IMR-90 (cell line): Measurements from ENCODE around the gene PEX19. TPM values are rescaled to one million over a fixed set of nuclear protein-coding genes. Genes with fewer than 3 reads are reported as not detected.
A peak's percentile ranks its signal among the peaks of the same experiment; 100 is the strongest.

ENCODE experiments used
- ATAC-seq: fragments of 200-7000 bp; cut with Tn5 transposase; 2 replicates; pipeline ENCODE4 v1.9.1; 2020; ENCODE audit warnings: low read depth, mild to moderate bottlenecking, moderate library complexity
- BruUV-seq: library from RNA; stranded (reverse); fragments of 400-500 nt; replicated peaks from 2 replicates; lab custom pipeline; 2021; lab: Mats Ljungman, UMichigan
- CTCF ChIA-PET: fragments of 300-600 bp; formaldehyde crosslinking; extraction: SDS; loops from one replicate; lab custom pipeline; 2021; ENCODE audit warnings: antibody characterized with exemption; lab: Yijun Ruan, JAX
- POLR2A ChIA-PET: fragments of 300-600 bp; sonication (Branson Sonifier 250); formaldehyde crosslinking; loops from one replicate; lab custom pipeline; 2022; ENCODE audit warnings: antibody characterized with exemption; ENCODE audit not compliant: unreplicated experiment; lab: Charles Lee
- DNase-seq: peaks from one replicate; pipeline ENCODE4 v3.0.0; 2013
- H2AFZ ChIP-seq: replicated peaks from 2 replicates; pipeline ENCODE3; 2013; ENCODE audit warnings: low read length, mild to moderate bottlenecking; ENCODE audit not compliant: poor library complexity
- H2AK5ac ChIP-seq: 2 replicates; pipeline ENCODE4 v1.6.1; 2013; ENCODE audit warnings: low read depth, low read length, inconsistent platforms
- H2AK9ac ChIP-seq: replicated peaks from 2 replicates; pipeline ENCODE3; 2013; ENCODE audit warnings: mild to moderate bottlenecking, low read depth, low read length, moderate library complexity; ENCODE audit not compliant: poor library complexity
- H2BK120ac ChIP-seq: 2 replicates; pipeline ENCODE4 v1.6.1; 2013; ENCODE audit warnings: low read depth, low read length, inconsistent platforms
- H2BK15ac ChIP-seq: 3 replicates; pipeline ENCODE4 v1.6.1; 2013; ENCODE audit warnings: low read depth, low read length, inconsistent platforms
- H2BK20ac ChIP-seq: 2 replicates; pipeline ENCODE4 v1.6.1; 2013; ENCODE audit warnings: low read depth, mild to moderate bottlenecking, inconsistent platforms, low read length, moderate library complexity
- H2BK5ac ChIP-seq: 2 replicates; pipeline ENCODE4 v1.6.1; 2013; ENCODE audit warnings: mild to moderate bottlenecking, low read depth, low read length, inconsistent platforms; ENCODE audit not compliant: poor library complexity, severe bottlenecking
- H3K14ac ChIP-seq: replicated peaks from 2 replicates; pipeline ENCODE4 v1.6.1; 2013; ENCODE audit warnings: low read depth, low read length, inconsistent platforms
- H3K18ac ChIP-seq: 2 replicates; pipeline ENCODE4 v1.6.1; 2013; ENCODE audit warnings: low read depth, low read length, control low read depth
- H3K23ac ChIP-seq: 2 replicates; pipeline ENCODE4 v1.6.1; 2013; ENCODE audit warnings: low read depth, low read length, inconsistent platforms
- H3K27ac ChIP-seq: 2 replicates; pipeline ENCODE4 v1.5.1; 2013; ENCODE audit warnings: mild to moderate bottlenecking, control low read depth, low read length; ENCODE audit not compliant: insufficient read depth
- H3K27me3 ChIP-seq: 2 replicates; pipeline ENCODE4 v1.6.1; 2013; ENCODE audit warnings: low read length; ENCODE audit not compliant: control insufficient read depth, insufficient read depth
- H3K36me3 ChIP-seq: 2 replicates; pipeline ENCODE4 v1.6.1; 2013; ENCODE audit warnings: low read length, mixed read lengths; ENCODE audit not compliant: control insufficient read depth, insufficient read depth
- H3K4ac ChIP-seq: 2 replicates; pipeline ENCODE4 v1.6.1; 2013; ENCODE audit warnings: low read depth, low read length, inconsistent platforms
- H3K4me1 ChIP-seq: 2 replicates; pipeline ENCODE4 v1.6.1; 2013; ENCODE audit warnings: low read length, mixed read lengths; ENCODE audit not compliant: control insufficient read depth, insufficient read depth
- H3K4me2 ChIP-seq: 2 replicates; pipeline ENCODE4 v1.6.1; 2013; ENCODE audit warnings: low read depth, mild to moderate bottlenecking, control low read depth, low read length, moderate library complexity
- H3K4me3 ChIP-seq: 2 replicates; pipeline ENCODE4 v1.5.1; 2013; ENCODE audit warnings: low read depth, mild to moderate bottlenecking, control low read depth, low read length, moderate library complexity; ENCODE audit not compliant: insufficient read depth
- H3K56ac ChIP-seq: 2 replicates; pipeline ENCODE4 v1.6.1; 2013; ENCODE audit warnings: low read length, inconsistent platforms; ENCODE audit not compliant: insufficient read depth; ENCODE audit errors: extremely low read depth
- H3K79me1 ChIP-seq, 2 experiments: 2 replicates each; pipeline ENCODE4 v1.6.1; 2013; ENCODE audit warnings: low read length in 2 of 2, inconsistent platforms in 1 of 2, low read depth in 1 of 2
- H3K9ac ChIP-seq: 2 replicates; pipeline ENCODE4 v1.6.1; 2013; ENCODE audit warnings: low read depth, low read length, control low read depth
- H3K9me1 ChIP-seq: 2 replicates; pipeline ENCODE4 v1.6.1; 2013; ENCODE audit warnings: low read length, inconsistent platforms; ENCODE audit not compliant: insufficient read depth
- H3K9me3 ChIP-seq: 2 replicates; pipeline ENCODE4 v1.6.1; 2013; ENCODE audit warnings: low read length; ENCODE audit not compliant: control insufficient read depth, insufficient read depth
- H4K20me1 ChIP-seq: 2 replicates; pipeline ENCODE4 v1.6.1; 2013; ENCODE audit warnings: low read length, inconsistent platforms; ENCODE audit not compliant: insufficient read depth
- H4K5ac ChIP-seq: 2 replicates; pipeline ENCODE4 v1.6.1; 2013; ENCODE audit warnings: mild to moderate bottlenecking, low read depth, low read length, control low read depth
- H4K8ac ChIP-seq, 2 experiments: 2 replicates each; pipeline ENCODE4 v1.6.1; 2013; ENCODE audit warnings: low read depth in 2 of 2, low read length in 2 of 2, control low read depth in 1 of 2, inconsistent platforms in 1 of 2
- H4K91ac ChIP-seq: 2 replicates; pipeline ENCODE4 v1.6.1; 2013; ENCODE audit warnings: low read depth, low read length, inconsistent platforms; ENCODE audit not compliant: insufficient read depth
- BHLHE40 ChIP-seq: fragments of 150-350 bp; IDR thresholded peaks from 2 replicates; pipeline ENCODE4 v1.6.1; 2016; ENCODE audit warnings: mild to moderate bottlenecking, low read depth, low read length
- CEBPB ChIP-seq: IDR thresholded peaks from 2 replicates; pipeline ENCODE4 v1.6.1; 2012; ENCODE audit warnings: low read depth, low read length, improper control_type of control experiment
- CTCF ChIP-seq: conservative IDR thresholded peaks from 2 replicates; pipeline ENCODE4 v1.5.1; 2012; ENCODE audit warnings: mild to moderate bottlenecking, low read depth, low read length, improper control_type of control experiment
- FOS ChIP-seq: fragments of 150-350 bp; IDR thresholded peaks from 2 replicates; pipeline ENCODE4 v1.6.1; 2016; ENCODE audit warnings: low read depth, low read length
- MXI1 ChIP-seq: IDR thresholded peaks from 2 replicates; pipeline ENCODE4 v1.6.1; 2012; ENCODE audit warnings: low read depth, mild to moderate bottlenecking, low read length, moderate library complexity, borderline replicate concordance
- NFE2L2 ChIP-seq: fragments of 150-350 bp; IDR thresholded peaks from 2 replicates; pipeline ENCODE4 v1.6.1; 2016; ENCODE audit warnings: low read depth, mild to moderate bottlenecking, low read length
- RAD21 ChIP-seq: IDR thresholded peaks from 2 replicates; pipeline ENCODE4 v1.6.1; 2012; ENCODE audit warnings: low read length, improper control_type of control experiment
- RFX5 ChIP-seq: IDR thresholded peaks from 2 replicates; pipeline ENCODE4 v1.8.0; 2012; ENCODE audit warnings: low read depth, mild to moderate bottlenecking, low read length, moderate library complexity
- WGBS, 2 experiments: methylation state at CpG; one replicate each; pipeline versions ENCODE4 v1.1.5 to v1.1.7; 2013; ENCODE audit warnings: missing lambda C conversion rate in 2 of 2; ENCODE audit not compliant: insufficient read length in 1 of 2; ENCODE audit errors: extremely low coverage in 2 of 2; 5-methylcytosine and 5-hydroxymethylcytosine counted together
- dilution Hi-C: fragments of 300-500 bp; cut with HindIII; formaldehyde crosslinking; loops from one replicate; pipeline ENCODE4 v1.14.3; 2018; ENCODE audit warnings: low sequenced_read_pairs; ENCODE audit not compliant: unreplicated experiment
- in situ Hi-C: fragments of 300-500 bp; cut with MboI; formaldehyde crosslinking; loops from 3 replicates; pipeline ENCODE4 v1.14.3; 2019; ENCODE audit warnings: low sequenced_read_pairs, inconsistent platforms, mixed read lengths
- intact Hi-C: fragments of 100-400 bp; cut with micrococcal nuclease; formaldehyde crosslinking; loops from 2 replicates; pipeline ENCODE4 v1.10.0; 2022
- polyA plus RNA-seq, 3 experiments: library from polyadenylated mRNA; depleted of rRNA; stranded (reverse); fragments of >200 nt; gene quantifications; 2 replicates each; pipeline ENCODE4 v1.2.3, GENCODE V29; 2012; ENCODE audit warnings: low replicate concordance in 1 of 3
- total RNA-seq: library from RNA; depleted of rRNA; stranded (reverse); fragments of >200 nt; gene quantifications from 2 replicates; pipeline ENCODE4 v1.2.3, GENCODE V29; 2012

Gene PEX19
- total and polyA plus RNA-seq, 2 of the 4 experiments (the other 2 are of a cell fraction), result 44.5 to 67.7 TPM

DNA sequence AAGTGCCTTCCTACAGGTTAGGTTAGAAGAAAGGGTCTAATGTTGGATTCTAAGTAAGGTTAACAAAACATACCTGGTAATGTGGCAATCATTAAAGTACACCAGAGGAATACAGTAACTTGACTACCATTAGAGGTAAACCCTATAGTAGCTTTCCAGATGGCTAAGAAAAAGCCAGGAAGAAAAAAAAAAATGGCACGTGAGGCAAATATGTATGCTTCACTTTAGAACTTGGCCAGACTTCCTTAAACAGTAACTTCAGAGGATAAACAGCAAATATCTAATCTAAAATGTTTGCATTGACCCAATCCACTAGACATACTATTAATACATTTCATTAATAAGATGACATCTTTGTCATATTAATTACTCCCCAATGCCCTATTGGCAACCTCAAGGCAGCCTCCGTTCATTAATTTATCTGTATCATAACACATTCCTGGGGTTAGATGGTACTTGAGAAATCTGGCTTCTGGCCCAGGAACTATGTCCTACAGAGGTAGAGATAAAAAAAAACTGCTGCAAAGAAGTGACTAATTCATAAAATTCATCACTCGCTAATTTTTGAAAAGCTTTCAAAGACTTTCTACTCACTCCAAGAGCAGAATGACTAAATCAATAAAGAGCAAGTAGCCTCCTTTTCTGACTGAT, 28.4 kb downstream of the PEX19 start:
- Histone ChIP-seq H3K4me1 (peaks cover 2% of the 10 kb centered on the region; the same call in 1 of the 2 replicates), H4K20me1 (peaks cover 22% of the 10 kb centered on the region)
- CTCF ChIA-PET, result interaction anchor here (0.6 to 1.0 kb wide), 2 partner anchors 9 to 63 kb away, joined by 3 read pairs; no protein-coding TSS in a partner anchor

More for the DNA sequence above, 28.4 kb downstream of the PEX19 start:
- Histone ChIP-seq H3K4me3 (no peak overlapping the region), H3K14ac (no peak overlapping the region), H2AFZ (no peak overlapping the region), H4K91ac (no peak overlapping the region), H4K5ac (no peak overlapping the region), H3K23ac (no peak overlapping the region), H3K9me1 (peaks cover 4% of the 10 kb centered on the region), H2BK20ac (no peak overlapping the region), H4K8ac (no peak overlapping the region), H3K27ac (no peak overlapping the region; the same call in 1 of the 2 replicates), H3K4me2 (peak overlapping the region; percentile 16; the same call in 1 of the 2 replicates), H3K9ac (no peak overlapping the region), H3K79me1 (peaks cover 15 to 52% of the 10 kb centered on the region in 2 experiments; a peak in 3 of 4 replicates), H3K56ac (no peak overlapping the region), H3K27me3 (no peaks in the 10 kb centered on the region), H2BK5ac (no peak overlapping the region), H2BK120ac (no peak overlapping the region), H2AK9ac (no peak overlapping the region), H2BK15ac (no peak overlapping the region), H2AK5ac (no peak overlapping the region), H3K4ac (no peak overlapping the region), H3K18ac (no peak overlapping the region), H3K36me3 (peaks cover 2% of the 10 kb centered on the region; the same call in 1 of the 2 replicates), H3K9me3 (no peaks in the 10 kb centered on the region)
- POLR2A ChIA-PET, result no interaction called here
- no CpG with 5 or more reads among the region's 3 CpGs for WGBS, 2 experiments
- in situ Hi-C loops (no loop called here), intact Hi-C loops (no loop called here), dilution Hi-C loops (no loop called here)
- no TSS peak for BruUV-seq
- TF ChIP-seq MXI1 (no peak), RAD21 (no peak), CEBPB (no peak), CTCF (no peak), RFX5 (no peak), NFE2L2 (no peak), FOS (no peak), BHLHE40 (peak; percentile 80)
- ATAC-seq, result peak; percentile 22
- peak; percentile 76 for DNase-seq
